ENCODE data around the gene AGMO. TPM values are rescaled to one million over a fixed set of nuclear protein-coding genes. Genes with fewer than 3 reads are reported as not detected.

AGMO gene
- 1 to 10 TPM in 2 of 3 donors, under 1 TPM in 1; 0.89 to 3.0 (median 1.3) TPM for total RNA-seq
- long read RNA-seq, donor 1, partial matches to known transcripts: 0 of 1 reads
- long read RNA-seq, donor 1, other reads (novel, unspliced or antisense): 0 of 1 reads
- long read RNA-seq, donor 2, partial matches to known transcripts: 3 of 4 reads
- long read RNA-seq, donor 2, other reads (novel, unspliced or antisense): 0 of 4 reads

DNA sequence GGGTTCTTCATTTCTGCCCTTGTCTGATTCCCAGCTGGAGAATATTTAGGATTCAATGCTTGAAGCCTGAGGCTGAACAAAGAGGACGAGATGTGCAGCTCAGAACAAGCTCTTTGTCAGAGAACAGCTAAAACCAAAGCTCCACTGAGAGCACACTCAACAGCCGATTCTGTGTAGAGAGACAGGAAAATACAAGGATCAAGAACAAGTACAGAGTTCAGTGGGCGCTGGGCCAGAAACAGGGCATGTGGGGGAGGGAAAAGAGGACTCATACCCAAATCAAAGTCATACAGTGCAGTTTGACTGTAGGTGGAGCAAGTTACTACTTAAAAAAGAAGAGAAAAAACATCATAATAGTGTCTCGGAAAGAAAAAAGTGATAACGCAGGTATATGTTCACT, at the start of gene AGMO:
AGMO (minus strand) TSS at position 181 of the 400 bp plus-strand sequence.
- TF ChIP-seq, protein P1, sequence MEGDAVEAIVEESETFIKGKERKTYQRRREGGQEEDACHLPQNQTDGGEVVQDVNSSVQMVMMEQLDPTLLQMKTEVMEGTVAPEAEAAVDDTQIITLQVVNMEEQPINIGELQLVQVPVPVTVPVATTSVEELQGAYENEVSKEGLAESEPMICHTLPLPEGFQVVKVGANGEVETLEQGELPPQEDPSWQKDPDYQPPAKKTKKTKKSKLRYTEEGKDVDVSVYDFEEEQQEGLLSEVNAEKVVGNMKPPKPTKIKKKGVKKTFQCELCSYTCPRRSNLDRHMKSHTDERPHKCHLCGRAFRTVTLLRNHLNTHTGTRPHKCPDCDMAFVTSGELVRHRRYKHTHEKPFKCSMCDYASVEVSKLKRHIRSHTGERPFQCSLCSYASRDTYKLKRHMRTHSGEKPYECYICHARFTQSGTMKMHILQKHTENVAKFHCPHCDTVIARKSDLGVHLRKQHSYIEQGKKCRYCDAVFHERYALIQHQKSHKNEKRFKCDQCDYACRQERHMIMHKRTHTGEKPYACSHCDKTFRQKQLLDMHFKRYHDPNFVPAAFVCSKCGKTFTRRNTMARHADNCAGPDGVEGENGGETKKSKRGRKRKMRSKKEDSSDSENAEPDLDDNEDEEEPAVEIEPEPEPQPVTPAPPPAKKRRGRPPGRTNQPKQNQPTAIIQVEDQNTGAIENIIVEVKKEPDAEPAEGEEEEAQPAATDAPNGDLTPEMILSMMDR (IDR thresholded peaks at IDR 0.05): no peak
- intact Hi-C loops (cut with DNase I, micrococcal nuclease): no loop called here
- peak; percentile 95 for ATAC-seq

DNA sequence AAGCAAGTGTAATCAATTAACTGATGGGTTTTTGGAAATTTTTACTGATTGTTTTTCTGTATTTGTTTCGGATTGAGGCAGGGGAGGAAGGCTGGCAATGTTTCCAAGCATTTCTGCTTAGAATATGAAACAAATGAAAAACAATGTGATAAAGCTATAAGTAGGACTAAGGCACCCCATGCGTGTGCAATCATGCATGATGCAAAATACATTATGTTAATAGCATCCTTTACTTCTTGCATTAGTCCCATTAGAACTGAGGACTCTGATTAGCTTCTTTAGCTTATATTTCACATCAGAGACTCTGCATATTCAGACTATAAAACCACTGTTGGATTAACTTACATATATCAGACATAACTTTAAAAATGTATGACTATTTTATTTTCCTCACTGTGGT, 48.7 kb upstream of the AGMO start:
- Histone ChIP-seq H3K4me3 (no peak overlapping the region), H3K4me1 (ENCODE audit: low read depth) (no peaks in the 10 kb centered on the region), H3K36me3 (ENCODE audit: low read depth) (no peaks in the 10 kb centered on the region), H3K9me3 (no peaks in the 10 kb centered on the region)
- DNase-seq (no peak), ATAC-seq (no peak)
- intact Hi-C loops (cut with DNase I, micrococcal nuclease): no loop called here
- TF ChIP-seq, protein P1 (IDR thresholded peaks at IDR 0.05): no peak

More for the DNA sequence above, at the start of gene AGMO:
- Histone ChIP-seq H3K36me3 (ENCODE audit: low read depth) (no peaks in the 10 kb centered on the region), H3K4me1 (ENCODE audit: low read depth) (no peaks in the 10 kb centered on the region), H3K4me3 (no peak within 1 kb of the TSS), H3K9me3 (no peaks in the 10 kb centered on the region)
- DNase-seq: peak; percentile 75 to 90 (median 88)

DNA sequence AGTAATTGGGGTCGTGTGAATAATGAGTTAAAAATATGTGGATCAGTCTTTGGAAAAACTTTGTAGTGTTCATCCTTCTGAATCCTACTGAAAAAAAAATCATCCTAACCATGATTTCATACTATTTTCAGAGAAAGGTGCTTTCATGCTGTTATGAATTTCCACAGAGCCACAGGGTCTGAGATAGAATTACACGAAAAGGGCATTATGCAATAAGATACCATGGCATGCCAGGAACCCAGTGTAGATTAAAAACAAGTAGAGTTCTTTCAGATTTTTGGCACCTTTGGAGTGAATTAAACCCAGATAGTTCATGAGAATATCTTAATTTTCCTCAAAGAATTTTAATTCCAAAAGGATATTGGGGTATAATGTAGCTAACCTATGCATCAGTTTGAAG, 47.5 kb upstream of the AGMO start:
- TF ChIP-seq, protein P1 (IDR thresholded peaks at IDR 0.05): no peak
- intact Hi-C loops (cut with DNase I, micrococcal nuclease): no loop called here
- DNase-seq (no peak), ATAC-seq (no peak)
- Histone ChIP-seq H3K9me3 (no peaks in the 10 kb centered on the region), H3K4me1 (ENCODE audit: low read depth) (no peaks in the 10 kb centered on the region), H3K36me3 (ENCODE audit: low read depth) (no peaks in the 10 kb centered on the region), H3K4me3 (no peak overlapping the region)

DNA sequence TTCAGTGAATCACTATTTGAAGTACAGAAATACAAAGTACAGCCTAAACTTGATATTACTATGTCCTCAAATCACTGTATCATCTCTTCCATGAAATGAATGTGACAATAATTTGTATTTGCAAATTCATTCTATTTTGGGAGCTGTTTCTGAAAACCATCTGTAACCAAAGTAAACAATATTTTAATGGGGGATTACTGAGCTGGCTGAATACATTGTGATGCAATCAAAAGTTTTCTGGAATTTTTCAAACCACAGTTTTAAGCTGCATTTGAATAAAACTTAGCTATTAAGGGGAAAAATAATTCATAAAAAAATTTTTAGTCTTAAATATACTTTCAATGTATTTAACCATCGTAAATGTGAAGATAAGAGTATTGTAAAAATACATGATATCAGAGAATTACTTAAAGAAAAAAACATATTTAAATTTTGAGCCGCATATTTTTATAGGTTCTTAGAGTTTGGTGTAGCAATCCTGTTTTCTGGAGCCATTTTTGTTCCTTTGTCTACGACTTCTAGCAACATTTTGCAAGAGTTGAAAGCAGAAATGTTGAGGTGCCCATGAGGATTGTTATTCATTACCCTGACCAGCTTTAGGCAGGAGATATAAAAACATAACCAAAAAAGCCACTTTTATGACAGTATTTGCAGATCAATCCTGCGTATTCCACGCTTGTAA, 45.9 kb upstream of the AGMO start:
- ATAC-seq (no peak), DNase-seq (no peak)
- Histone ChIP-seq H3K9me3 (no peaks in the 10 kb centered on the region), H3K4me3 (no peak overlapping the region), H3K36me3 (ENCODE audit: low read depth) (no peaks in the 10 kb centered on the region), H3K4me1 (ENCODE audit: low read depth) (no peaks in the 10 kb centered on the region)
- TF ChIP-seq, protein P1 (IDR thresholded peaks at IDR 0.05): no peak
- intact Hi-C loops (cut with DNase I, micrococcal nuclease): no loop called here

DNA sequence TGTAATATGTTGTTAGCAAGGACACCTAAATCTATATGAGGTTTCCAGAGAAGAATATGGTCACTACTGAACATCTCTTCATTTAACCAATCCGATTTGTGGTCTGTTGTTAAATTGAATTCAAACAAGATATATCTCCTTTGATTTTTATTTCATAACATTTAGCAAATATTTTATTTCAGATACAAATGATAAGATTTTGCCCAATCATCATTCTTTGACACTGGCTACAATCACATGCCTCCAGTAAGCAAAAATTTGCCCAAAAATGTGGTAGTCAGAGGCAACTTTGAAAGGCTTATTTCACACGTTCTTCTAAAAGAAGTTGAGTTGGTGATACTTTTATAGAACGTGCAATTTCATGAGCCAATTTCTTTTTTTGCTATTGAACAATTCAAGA, 44.7 kb upstream of the AGMO start:
- TF ChIP-seq, protein P1 (IDR thresholded peaks at IDR 0.05): no peak
- Histone ChIP-seq H3K4me1 (ENCODE audit: low read depth) (no peaks in the 10 kb centered on the region), H3K9me3 (no peaks in the 10 kb centered on the region), H3K36me3 (ENCODE audit: low read depth) (no peaks in the 10 kb centered on the region), H3K4me3 (no peak overlapping the region)
- intact Hi-C loops (cut with DNase I, micrococcal nuclease): no loop called here
- DNase-seq: no peak
- no peak for ATAC-seq

Measured in mucosa of descending colon (tissue), 3 donors.